Hepatocyte (in vitro differentiated cells): ENCODE results near the gene MXD3. TPM values are rescaled to one million over a fixed set of nuclear protein-coding genes. Genes with fewer than 3 reads are reported as not detected.

Source experiments
- DNase-seq: peaks from one replicate; pipeline ENCODE4 v3.0.0-alpha.2; 2016; ENCODE audit warnings: low spot score
- H2AFZ ChIP-seq: fragments of 200-600 bp; sonication (generic); 2 replicates; pipeline ENCODE4 v1.6.0; 2016; ENCODE audit warnings: antibody characterized with exemption, mild to moderate bottlenecking
- H3K27ac ChIP-seq: fragments of 200-600 bp; sonication (generic); 2 replicates; pipeline ENCODE4 v1.5.1; 2016; ENCODE audit warnings: mild to moderate bottlenecking
- H3K27me3 ChIP-seq: fragments of 200-600 bp; sonication (generic); 2 replicates; pipeline ENCODE4 v1.6.1; 2016
- H3K36me3 ChIP-seq: fragments of 200-600 bp; sonication (generic); replicated peaks from 2 replicates; pipeline ENCODE4 v1.5.1; 2016; ENCODE audit warnings: low read depth; ENCODE audit not compliant: insufficient read depth
- H3K4me1 ChIP-seq: fragments of 200-600 bp; sonication (generic); 2 replicates; pipeline ENCODE4 v1.5.1; 2016; ENCODE audit warnings: mild to moderate bottlenecking, moderate library complexity; ENCODE audit not compliant: insufficient read depth
- H3K4me2 ChIP-seq: fragments of 200-600 bp; sonication (generic); 2 replicates; pipeline ENCODE4 v1.6.0; 2016
- H3K4me3 ChIP-seq: fragments of 200-600 bp; sonication (generic); 2 replicates; pipeline ENCODE4 v1.5.1; 2016; ENCODE audit warnings: mild to moderate bottlenecking
- H3K79me2 ChIP-seq: fragments of 200-600 bp; sonication (generic); 2 replicates; pipeline ENCODE4 v1.6.0; 2017; ENCODE audit warnings: mild to moderate bottlenecking
- H3K9me2 ChIP-seq: fragments of 200-600 bp; sonication (generic); replicated peaks from 2 replicates; pipeline ENCODE4 v1.6.0; 2017; ENCODE audit warnings: mild to moderate bottlenecking; ENCODE audit not compliant: insufficient read depth
- H3K9me3 ChIP-seq: fragments of 200-600 bp; sonication (generic); 2 replicates; pipeline ENCODE4 v1.5.1; 2016; ENCODE audit warnings: low read depth, mild to moderate bottlenecking
- H4K20me1 ChIP-seq: fragments of 200-600 bp; sonication (generic); 2 replicates; pipeline ENCODE4 v1.6.0; 2016; ENCODE audit warnings: mild to moderate bottlenecking; ENCODE audit not compliant: insufficient read depth, poor library complexity, severe bottlenecking
- CTCF ChIP-seq: fragments of 200-600 bp; sonication (generic); IDR thresholded peaks from 2 replicates; pipeline ENCODE4 v1.5.1; 2016; ENCODE audit warnings: antibody characterized with exemption, mild to moderate bottlenecking; ENCODE audit not compliant: poor library complexity
- EZH2 ChIP-seq: fragments of 200-600 bp; sonication (generic); IDR thresholded peaks from 2 replicates; pipeline ENCODE4 v1.6.1; 2016; ENCODE audit warnings: antibody characterized with exemption, mild to moderate bottlenecking, borderline replicate concordance
- EZH2phosphoT487 ChIP-seq: fragments of 200-600 bp; sonication (generic); IDR thresholded peaks from one replicate; pipeline ENCODE4 v1.6.1; 2018; ENCODE audit warnings: antibody characterized with exemption, mild to moderate bottlenecking, low read depth, moderate library complexity; ENCODE audit not compliant: unreplicated experiment, severe bottlenecking
- WGBS: methylation state at CpG from one replicate; pipeline ENCODE4 v1.1.6; 2016; ENCODE audit warnings: low lambda C conversion rate; ENCODE audit errors: missing lambda C conversion rate; 5-methylcytosine and 5-hydroxymethylcytosine counted together
- polyA plus RNA-seq: library from polyadenylated mRNA; unstranded; fragments of >200 nt; fragmentation: Nextera tagmentation; extraction: Ambion mirVana; gene quantifications from 2 replicates; pipeline ENCODE4 v1.2.1, GENCODE V29; 2016
- total RNA-seq: library from RNA; depleted of rRNA; stranded (reverse); fragments of >200 nt; gene quantifications from 2 replicates; pipeline ENCODE4 v1.2.3, GENCODE V29; 2014

Gene MXD3
- total and polyA plus RNA-seq, 2 experiments from 2014 or later = 11.9 to 22.3 TPM

- Histone ChIP-seq H3K27ac (no peak overlapping the region), H2AFZ (no peak overlapping the region), H3K9me2 (no peaks in the 10 kb centered on the region), H3K4me1 (no peaks in the 10 kb centered on the region), H3K79me2 (no peaks in the 10 kb centered on the region), H3K4me3 (no peak overlapping the region), H3K9me3 (no peaks in the 10 kb centered on the region), H3K4me2 (no peak overlapping the region), H3K36me3 (peaks cover 5% of the 10 kb centered on the region), H3K27me3 (no peaks in the 10 kb centered on the region), H4K20me1 (no peaks in the 10 kb centered on the region)
- WGBS = 97% methylated on average over 6 of the region's 6 CpGs
- DNase-seq = no peak
- TF ChIP-seq EZH2 (no peak), CTCF (no peak)
Observed at GRCh38 chr5:177275883-177276282, 35.8 kb downstream of the MXD3 start.

DNA sequence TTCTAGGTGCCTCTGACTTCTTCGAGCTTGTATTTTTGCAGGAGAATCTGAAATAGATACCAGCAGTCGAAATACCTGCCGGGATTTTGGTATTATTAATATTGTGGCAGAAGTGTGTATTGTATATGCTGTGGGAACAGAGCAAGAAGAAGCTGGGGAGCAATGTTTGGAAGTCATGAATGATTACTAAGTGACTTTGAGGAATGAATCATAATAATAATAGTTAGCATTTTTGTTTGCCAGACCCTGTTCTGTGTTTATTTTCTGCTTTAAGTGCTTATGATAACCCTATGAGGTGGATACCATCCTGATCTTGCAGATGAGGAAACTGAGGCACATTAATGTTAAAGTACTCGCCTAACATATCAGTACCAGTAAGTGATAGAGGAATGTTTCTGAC is 40.6 kb downstream of the MXD3 start:
- Histone ChIP-seq H3K4me2 (no peak overlapping the region), H3K27me3 (no peaks in the 10 kb centered on the region), H3K9me2 (no peaks in the 10 kb centered on the region), H3K4me3 (no peak overlapping the region), H4K20me1 (no peaks in the 10 kb centered on the region), H3K79me2 (peaks cover 3% of the 10 kb centered on the region), H3K27ac (no peak overlapping the region), H3K36me3 (peaks cover 5% of the 10 kb centered on the region), H2AFZ (no peak overlapping the region), H3K9me3 (no peaks in the 10 kb centered on the region), H3K4me1 (no peaks in the 10 kb centered on the region)
- TF ChIP-seq EZH2phosphoT487 (no peak), CTCF (no peak), EZH2 (no peak)
- no peak for DNase-seq
- 93% methylated on average over 4 of the region's 4 CpGs for WGBS

DNA sequence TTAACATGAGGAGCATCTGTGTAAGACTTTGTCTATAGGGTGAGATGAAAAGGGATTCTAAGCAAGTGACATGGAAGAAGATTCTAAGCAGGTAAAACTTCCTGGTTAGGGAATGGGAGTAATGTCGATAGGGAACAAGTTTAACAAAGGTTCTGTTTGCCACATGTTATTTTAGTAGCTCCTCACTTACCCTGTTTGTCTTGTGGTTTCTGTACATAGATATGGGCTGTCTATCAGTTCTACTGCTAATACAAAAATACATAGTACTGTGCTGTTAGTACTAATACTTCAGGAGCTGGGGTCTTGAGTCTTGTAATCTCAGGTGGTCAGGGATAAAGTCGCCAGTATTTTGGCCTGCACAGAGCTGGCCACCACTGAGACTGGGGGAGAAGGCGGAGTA is 41.0 kb downstream of the MXD3 start:
- DNase-seq = no peak
- H3K27ac ChIP-seq = peak overlapping the region; percentile 14
- WGBS = 71% methylated on average over 3 of the region's 3 CpGs
- no peaks in the 10 kb centered on the region for H3K27me3 ChIP-seq
- no peak overlapping the region for H3K4me3 ChIP-seq
- no peak for TF ChIP-seq CTCF
- no peak for TF ChIP-seq EZH2
- no peak for TF ChIP-seq EZH2phosphoT487
- H3K9me2 ChIP-seq = no peaks in the 10 kb centered on the region
- H3K36me3 ChIP-seq = peaks cover 5% of the 10 kb centered on the region
- no peaks in the 10 kb centered on the region for H3K9me3 ChIP-seq
- no peaks in the 10 kb centered on the region for H4K20me1 ChIP-seq
- H2AFZ ChIP-seq = no peak overlapping the region
- H3K4me2 ChIP-seq = no peak overlapping the region
- peaks cover 3% of the 10 kb centered on the region for H3K79me2 ChIP-seq
- H3K4me1 ChIP-seq = no peaks in the 10 kb centered on the region

- Histone ChIP-seq H3K27ac (no peak overlapping the region), H2AFZ (no peak overlapping the region), H3K4me2 (no peak overlapping the region), H3K36me3 (peaks cover 5% of the 10 kb centered on the region), H3K79me2 (peaks cover 3% of the 10 kb centered on the region), H3K4me1 (no peaks in the 10 kb centered on the region), H3K27me3 (no peaks in the 10 kb centered on the region), H3K4me3 (no peak overlapping the region), H3K9me2 (no peaks in the 10 kb centered on the region), H4K20me1 (no peaks in the 10 kb centered on the region), H3K9me3 (no peaks in the 10 kb centered on the region)
- no peak for TF ChIP-seq CTCF
- no peak for TF ChIP-seq EZH2
- no peak for TF ChIP-seq EZH2phosphoT487
- WGBS = 89% methylated on average over 3 of the region's 3 CpGs
- no peak for DNase-seq
Observed at GRCh38 chr5:177269976-177270375, 41.7 kb downstream of the MXD3 start.
